ENCODE data around the gene DGKB. TPM values are rescaled to one million over a fixed set of nuclear protein-coding genes. Genes with fewer than 3 reads are reported as not detected.

DGKB gene
- polyA plus RNA-seq, 1 donor (not counting 4 experiments of a cell fraction or from before 2014, with no cell fraction given): 0.01 TPM

GRCh38 chr7:14377646-14378266, 524.8 kb downstream of the DGKB start:
- H3K4me1 ChIP-seq (ENCODE audit: control insufficient read depth, extremely low read depth, insufficient read depth, low read length): peaks cover 15% of the 10 kb centered on the region
- no peaks in the 10 kb centered on the region for H3K79me2 ChIP-seq (ENCODE audit: control insufficient read depth, insufficient read depth, low read length)
- TF ChIP-seq, protein P1, sequence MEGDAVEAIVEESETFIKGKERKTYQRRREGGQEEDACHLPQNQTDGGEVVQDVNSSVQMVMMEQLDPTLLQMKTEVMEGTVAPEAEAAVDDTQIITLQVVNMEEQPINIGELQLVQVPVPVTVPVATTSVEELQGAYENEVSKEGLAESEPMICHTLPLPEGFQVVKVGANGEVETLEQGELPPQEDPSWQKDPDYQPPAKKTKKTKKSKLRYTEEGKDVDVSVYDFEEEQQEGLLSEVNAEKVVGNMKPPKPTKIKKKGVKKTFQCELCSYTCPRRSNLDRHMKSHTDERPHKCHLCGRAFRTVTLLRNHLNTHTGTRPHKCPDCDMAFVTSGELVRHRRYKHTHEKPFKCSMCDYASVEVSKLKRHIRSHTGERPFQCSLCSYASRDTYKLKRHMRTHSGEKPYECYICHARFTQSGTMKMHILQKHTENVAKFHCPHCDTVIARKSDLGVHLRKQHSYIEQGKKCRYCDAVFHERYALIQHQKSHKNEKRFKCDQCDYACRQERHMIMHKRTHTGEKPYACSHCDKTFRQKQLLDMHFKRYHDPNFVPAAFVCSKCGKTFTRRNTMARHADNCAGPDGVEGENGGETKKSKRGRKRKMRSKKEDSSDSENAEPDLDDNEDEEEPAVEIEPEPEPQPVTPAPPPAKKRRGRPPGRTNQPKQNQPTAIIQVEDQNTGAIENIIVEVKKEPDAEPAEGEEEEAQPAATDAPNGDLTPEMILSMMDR (optimal IDR thresholded peaks at IDR 0.05 in 1 of 3, IDR thresholded peaks at IDR 0.05 in 1 of 3, conservative IDR thresholded peaks at IDR 0.05 in 1 of 3; ENCODE audit: extremely low read depth in 1 of 3, insufficient read depth in 2 of 3, low read length in 3 of 3): no peak
- no peak for TF ChIP-seq EZH2 (IDR thresholded peaks at IDR 0.05; ENCODE audit: low read length)
- H3K9me1 ChIP-seq (ENCODE audit: control insufficient read depth, extremely low read depth, insufficient read depth, low read length): no peaks in the 10 kb centered on the region
- no peaks in the 10 kb centered on the region for H3K27me3 ChIP-seq (ENCODE audit: control insufficient read depth, extremely low read depth, insufficient read depth, low read length)
- H4K20me1 ChIP-seq (ENCODE audit: control insufficient read depth, extremely low read depth, insufficient read depth, low read length): no peaks in the 10 kb centered on the region
- FAIRE-seq (no peak), DNase-seq (ENCODE audit: low read depth, low spot score) (no peak)
- no peak overlapping the region for H3K27ac ChIP-seq (ENCODE audit: control insufficient read depth, insufficient read depth, low read length)
- H3K36me3 ChIP-seq (ENCODE audit: control insufficient read depth in 2 of 2, extremely low read depth in 1 of 2, insufficient read depth in 2 of 2, low read length in 2 of 2): no peaks in the 10 kb centered on the region
- no peak overlapping the region for H3K9ac ChIP-seq (ENCODE audit: control insufficient read depth, extremely low read depth, insufficient read depth, low read length)
- no peak overlapping the region for H2AFZ ChIP-seq (ENCODE audit: control insufficient read depth, low read length)
- dilution Hi-C loops (cut with MboI; ENCODE audit: extremely low pct_ligation_motif_present, low sequenced_read_pairs): no loop called here
- no peaks in the 10 kb centered on the region for H3K9me3 ChIP-seq (ENCODE audit: control insufficient read depth, low read depth, low read length)
- H3K4me3 ChIP-seq (ENCODE audit: control insufficient read depth in 2 of 3, extremely low read depth in 1 of 3, insufficient read depth in 2 of 3, low read depth in 1 of 3, low read length in 3 of 3): no peak overlapping the region
- H3K4me2 ChIP-seq (ENCODE audit: control insufficient read depth, extremely low read depth, insufficient read depth, low read depth, low read length): no peak overlapping the region

- H3K36me3 ChIP-seq (ENCODE audit: control insufficient read depth in 2 of 2, extremely low read depth in 1 of 2, insufficient read depth in 2 of 2, low read length in 2 of 2): no peaks in the 10 kb centered on the region
- DNase-seq (ENCODE audit: low read depth, low spot score): no peak
- no peak overlapping the region for H3K9ac ChIP-seq (ENCODE audit: control insufficient read depth, extremely low read depth, insufficient read depth, low read length)
- H2AFZ ChIP-seq (ENCODE audit: control insufficient read depth, low read length): no peak overlapping the region
- no peaks in the 10 kb centered on the region for H3K79me2 ChIP-seq (ENCODE audit: control insufficient read depth, insufficient read depth, low read length)
- H3K4me1 ChIP-seq (ENCODE audit: control insufficient read depth, extremely low read depth, insufficient read depth, low read length): peaks cover 11% of the 10 kb centered on the region
- no peaks in the 10 kb centered on the region for H3K9me1 ChIP-seq (ENCODE audit: control insufficient read depth, extremely low read depth, insufficient read depth, low read length)
- H3K27ac ChIP-seq (ENCODE audit: control insufficient read depth, insufficient read depth, low read length): no peak overlapping the region
- H3K4me2 ChIP-seq (ENCODE audit: control insufficient read depth, extremely low read depth, insufficient read depth, low read depth, low read length): no peak overlapping the region
- no peaks in the 10 kb centered on the region for H3K9me3 ChIP-seq (ENCODE audit: control insufficient read depth, low read depth, low read length)
- no peaks in the 10 kb centered on the region for H4K20me1 ChIP-seq (ENCODE audit: control insufficient read depth, extremely low read depth, insufficient read depth, low read length)
- dilution Hi-C loops (cut with MboI; ENCODE audit: extremely low pct_ligation_motif_present, low sequenced_read_pairs): no loop called here
- TF ChIP-seq, protein P1 (optimal IDR thresholded peaks at IDR 0.05 in 1 of 3, IDR thresholded peaks at IDR 0.05 in 1 of 3, conservative IDR thresholded peaks at IDR 0.05 in 1 of 3; ENCODE audit: extremely low read depth in 1 of 3, insufficient read depth in 2 of 3, low read length in 3 of 3): no peak
- no peak for TF ChIP-seq EZH2 (IDR thresholded peaks at IDR 0.05; ENCODE audit: low read length)
- H3K4me3 ChIP-seq (ENCODE audit: control insufficient read depth in 2 of 3, extremely low read depth in 1 of 3, insufficient read depth in 2 of 3, low read depth in 1 of 3, low read length in 3 of 3): no peak overlapping the region
- no peaks in the 10 kb centered on the region for H3K27me3 ChIP-seq (ENCODE audit: control insufficient read depth, extremely low read depth, insufficient read depth, low read length)
- FAIRE-seq: no peak
Measured at GRCh38 chr7:14376711-14377110, 525.8 kb downstream of the DGKB start.

All from keratinocyte (primary cell).